Sigmoid colon (tissue), 7 donors: Measurements from ENCODE around the gene PTPRU. TPM values are rescaled to one million over a fixed set of nuclear protein-coding genes. Genes with fewer than 3 reads are reported as not detected.
A peak's percentile ranks its signal among the peaks of the same experiment; 100 is the strongest.

Source experiments
- DNase-seq: peaks from one replicate; pipeline ENCODE4 v3.0.0-alpha.2; 2019
- H3K27ac ChIP-seq, 4 donors: fragments of 200-600 bp; sonication (generic); one replicate each; pipeline ENCODE4 v1.5.1; 2016 to 2019; ENCODE audit warnings: mild to moderate bottlenecking in 1 of 4
- H3K27me3 ChIP-seq, 3 donors: fragments of 200-600 bp; sonication (generic); one replicate each; pipeline ENCODE4 v1.5.1; 2019; ENCODE audit warnings: mild to moderate bottlenecking in 1 of 3
- H3K36me3 ChIP-seq, 4 donors: fragments of 200-600 bp; sonication (generic); one replicate each; pipeline ENCODE4 v1.5.1; 2016 to 2019
- H3K4me1 ChIP-seq, 4 donors: fragments of 200-600 bp; sonication (generic); one replicate each; pipeline ENCODE4 v1.5.1; 2017 to 2019
- H3K4me3 ChIP-seq, 4 donors: fragments of 200-600 bp; sonication (generic); one replicate each; pipeline ENCODE4 v1.5.1; 2017 to 2019; ENCODE audit warnings: mild to moderate bottlenecking in 2 of 4, moderate library complexity in 1 of 4
- H3K9me3 ChIP-seq, 4 donors: fragments of 200-600 bp in 3 of 4; sonication (generic) in 3 of 4; one replicate each; pipeline versions ENCODE4 v1.5.1 to v1.6.1; 2013 to 2019
- CTCF ChIP-seq, 4 experiments: fragments of 450-650 bp in 3 of 4; fragments of 200-600 bp in 1 of 4; IDR thresholded peaks; one replicate each; pipeline ENCODE4 v1.5.1; 2016 to 2019; ENCODE audit warnings: antibody characterized with exemption in 4 of 4, mild to moderate bottlenecking in 3 of 4, moderate library complexity in 2 of 4
- EP300 ChIP-seq, 4 donors: sonication (generic); formaldehyde crosslinking; IDR thresholded peaks; one replicate each; pipeline ENCODE4 v1.6.1; 2017; ENCODE audit warnings: antibody characterized with exemption in 4 of 4
- POLR2A ChIP-seq, 2 donors: fragments of 450-650 bp; IDR thresholded peaks; one replicate each; pipeline ENCODE4 v1.6.1; 2016; ENCODE audit warnings: antibody characterized with exemption in 2 of 2, mild to moderate bottlenecking in 2 of 2, moderate library complexity in 2 of 2
- POLR2AphosphoS5 ChIP-seq, 4 donors: sonication (generic); formaldehyde crosslinking; IDR thresholded peaks; one replicate each; pipeline ENCODE4 v1.6.1; 2017; ENCODE audit warnings: antibody characterized with exemption in 4 of 4
- WGBS, 2 donors: extraction: QIAGEN DNeasy Blood & Tissue Kit; methylation state at CpG; one replicate each; pipeline ENCODE4 v1.1.7; 2013; 5-methylcytosine and 5-hydroxymethylcytosine counted together
- intact Hi-C: fragments of 100-400 bp; cut with DNase I; formaldehyde crosslinking; loops from one replicate; pipeline ENCODE4 v1.15.1; 2023
- polyA plus RNA-seq, 3 donors: library from polyadenylated mRNA; stranded (reverse); fragments of 200-250 nt; gene quantifications; one replicate each; pipeline ENCODE4 v1.2.3, GENCODE V29; 2013
- total RNA-seq, 4 donors: library from RNA; depleted of rRNA; stranded (reverse); fragments of >200 nt; gene quantifications; one replicate each; pipeline ENCODE4 v1.1.0, GENCODE V29; 2016
- donor health status: healthy with polysubstance abuse.
- donor health status: Bipolar disorder and iron deficiency.
- donor health status: healthy.

Gene PTPRU
- total and polyA plus RNA-seq, 7 donors = 0.92 to 35.7 (median 8.2) TPM

GRCh38 chr1:29331729-29332128, 95.4 kb downstream of the PTPRU start:
- H3K4me1 ChIP-seq = no peaks in the 10 kb centered on the region
- TF ChIP-seq EP300 (IDR thresholded peaks at IDR 0.05) = no peak
- no peak for TF ChIP-seq POLR2A (IDR thresholded peaks at IDR 0.05)
- TF ChIP-seq POLR2AphosphoS5 (IDR thresholded peaks at IDR 0.05) = no peak
- TF ChIP-seq CTCF (IDR thresholded peaks at IDR 0.05) = no peak
- peaks cover 0 to 4% (median 0%) of the 10 kb centered on the region in 3 donors for H3K27me3 ChIP-seq
- no peaks in the 10 kb centered on the region for H3K9me3 ChIP-seq
- no peak overlapping the region for H3K27ac ChIP-seq
- intact Hi-C loops = no loop called here
- 88 to 91% methylated on average over 1 of the region's 1 CpG for WGBS, 2 donors
- no peaks in the 10 kb centered on the region for H3K36me3 ChIP-seq
- H3K4me3 ChIP-seq = no peak overlapping the region
- DNase-seq = no peak

GRCh38 chr1:29332204-29332603, 95.9 kb downstream of the PTPRU start:
- Histone ChIP-seq H3K4me1 (no peaks in the 10 kb centered on the region), H3K4me3 (no peak overlapping the region), H3K9me3 (no peaks in the 10 kb centered on the region), H3K27ac (no peak overlapping the region), H3K27me3 (peaks cover 0 to 8% (median 0%) of the 10 kb centered on the region in 3 donors), H3K36me3 (no peaks in the 10 kb centered on the region)
- DNase-seq = peak; percentile 52
- intact Hi-C loops = no loop called here
- 51 to 53% methylated on average over 6 of the region's 6 CpGs for WGBS, 2 donors
- no peak for TF ChIP-seq CTCF (IDR thresholded peaks at IDR 0.05)
- no peak for TF ChIP-seq EP300 (IDR thresholded peaks at IDR 0.05)
- TF ChIP-seq POLR2AphosphoS5 (IDR thresholded peaks at IDR 0.05) = no peak
- no peak for TF ChIP-seq POLR2A (IDR thresholded peaks at IDR 0.05)

GRCh38 chr1:29333008-29333407, 96.7 kb downstream of the PTPRU start:
- no peaks in the 10 kb centered on the region for H3K4me1 ChIP-seq
- no peaks in the 10 kb centered on the region for H3K9me3 ChIP-seq
- TF ChIP-seq POLR2A (IDR thresholded peaks at IDR 0.05) = no peak
- H3K27me3 ChIP-seq = peaks cover 0 to 12% (median 0%) of the 10 kb centered on the region in 3 donors
- no peak overlapping the region for H3K27ac ChIP-seq
- intact Hi-C loops = no loop called here
- H3K4me3 ChIP-seq = no peak overlapping the region
- no peak for DNase-seq
- no peaks in the 10 kb centered on the region for H3K36me3 ChIP-seq
- 17 to 73% methylated on average over 3 of the region's 3 CpGs for WGBS, 2 donors

- no peak overlapping the region for H3K27ac ChIP-seq
- no peak for DNase-seq
- H3K36me3 ChIP-seq = no peaks in the 10 kb centered on the region
- intact Hi-C loops = no loop called here
- TF ChIP-seq POLR2AphosphoS5 (IDR thresholded peaks at IDR 0.05) (no peak), EP300 (IDR thresholded peaks at IDR 0.05) (no peak), POLR2A (IDR thresholded peaks at IDR 0.05) (no peak), CTCF (IDR thresholded peaks at IDR 0.05) (no peak)
- no peaks in the 10 kb centered on the region for H3K4me1 ChIP-seq
- no peaks in the 10 kb centered on the region for H3K9me3 ChIP-seq
- no peak overlapping the region for H3K4me3 ChIP-seq
- peaks cover 0 to 12% (median 0%) of the 10 kb centered on the region in 3 donors for H3K27me3 ChIP-seq
These were observed 99.3 kb downstream of the PTPRU start for GRCh38 chr1:29335573-29335972.

- no peaks in the 10 kb centered on the region for H3K36me3 ChIP-seq
- intact Hi-C loops = no loop called here
- no peaks in the 10 kb centered on the region for H3K9me3 ChIP-seq
- H3K27me3 ChIP-seq = peaks cover 0 to 24% (median 0%) of the 10 kb centered on the region in 3 donors
- no peak overlapping the region for H3K27ac ChIP-seq
- no peaks in the 10 kb centered on the region for H3K4me1 ChIP-seq
- no peak for DNase-seq
- no peak for TF ChIP-seq CTCF (IDR thresholded peaks at IDR 0.05)
- no peak for TF ChIP-seq POLR2AphosphoS5 (IDR thresholded peaks at IDR 0.05)
- TF ChIP-seq POLR2A (IDR thresholded peaks at IDR 0.05) = no peak
- TF ChIP-seq EP300 (IDR thresholded peaks at IDR 0.05) = no peak
- 35 to 69% methylated on average over 3 of the region's 3 CpGs for WGBS, 2 donors
- no peak overlapping the region for H3K4me3 ChIP-seq
These were observed 102.7 kb downstream of the PTPRU start for GRCh38 chr1:29338908-29339575.
